MCF 10A (cell line): Measurements from ENCODE around the gene HSPA4. TPM values are rescaled to one million over a fixed set of nuclear protein-coding genes. Genes with fewer than 3 reads are reported as not detected.

Experiments used
- BruUV-seq: library from RNA; stranded (reverse); fragments of 400-500 nt; replicated peaks from 2 replicates; lab custom pipeline; 2021; lab: Mats Ljungman, UMichigan
- CTCF ChIA-PET: fragments of 300-600 bp; sonication (Branson Sonifier 250); formaldehyde crosslinking; extraction: SDS; loops from one replicate; lab custom pipeline; 2021; ENCODE audit warnings: antibody characterized with exemption, inconsistent platforms; lab: Yijun Ruan, JAX
- POLR2A ChIA-PET: fragments of 300-600, 350-650 bp; sonication (Branson Sonifier 250); formaldehyde crosslinking; extraction: SDS; loops from one replicate; lab custom pipeline; 2020; ENCODE audit warnings: antibody characterized with exemption, inconsistent platforms; lab: Yijun Ruan, JAX
- DNase-seq: peaks from one replicate; pipeline ENCODE4 v3.0.0-alpha.2; 2018; ENCODE audit not compliant: unreplicated experiment
- H3K27ac Mint-ChIP-seq: one replicate; pipeline ENCODE4 v1.8.0; 2022; ENCODE audit warnings: mild to moderate bottlenecking, low read depth, mixed read lengths; ENCODE audit not compliant: unreplicated experiment
- H3K27me3 Mint-ChIP-seq: one replicate; pipeline ENCODE4 v1.8.0; 2022; ENCODE audit warnings: mixed read lengths; ENCODE audit not compliant: insufficient read depth, unreplicated experiment
- H3K36me3 Mint-ChIP-seq: one replicate; pipeline ENCODE4 v1.8.0; 2022; ENCODE audit warnings: mild to moderate bottlenecking, moderate library complexity, mixed read lengths; ENCODE audit not compliant: insufficient read depth, unreplicated experiment
- H3K4me1 Mint-ChIP-seq: one replicate; pipeline ENCODE4 v1.8.0; 2022; ENCODE audit warnings: mixed read lengths; ENCODE audit not compliant: insufficient read depth, unreplicated experiment
- H3K4me3 Mint-ChIP-seq: one replicate; pipeline ENCODE4 v1.8.0; 2022; ENCODE audit warnings: mild to moderate bottlenecking, moderate library complexity, mixed read lengths; ENCODE audit not compliant: unreplicated experiment
- H3K9me3 Mint-ChIP-seq: one replicate; pipeline ENCODE4 v1.8.0; 2022; ENCODE audit warnings: mixed read lengths; ENCODE audit not compliant: unreplicated experiment
- intact Hi-C: fragments of 100-400 bp; cut with micrococcal nuclease; formaldehyde crosslinking; loops from 2 replicates; pipeline ENCODE4 v1.14.1; 2022
- total RNA-seq: library from RNA; stranded (reverse); gene quantifications from 2 replicates; pipeline ENCODE4 v1.2.3, GENCODE V29; 2022
- TF ChIP-seq, protein P1 (sequence below): fragments of 200-600 bp; IDR thresholded peaks from one replicate; pipeline ENCODE4 v1.8.0; 2022; ENCODE audit warnings: antibody characterized with exemption, mild to moderate bottlenecking; ENCODE audit not compliant: unreplicated experiment

The HSPA4 gene
- total RNA-seq, 1 experiment from 2014 or later: 218 TPM

DNA sequence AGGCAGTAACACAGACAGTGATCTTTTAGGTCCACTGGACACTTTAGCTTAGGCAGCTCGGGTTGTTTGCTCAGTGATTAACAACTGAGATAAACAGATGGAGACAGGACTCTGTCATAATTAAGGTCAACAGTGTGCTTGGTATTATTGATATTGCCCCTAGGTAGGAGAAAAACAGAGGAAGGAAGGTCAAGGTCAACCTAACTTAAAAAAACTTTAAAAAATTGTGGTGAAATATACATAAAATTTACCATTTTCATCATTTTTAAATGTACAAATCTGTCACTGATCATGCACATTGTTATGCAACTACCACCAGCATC, 2.1 kb upstream of the HSPA4 start:
- peaks cover 26% of the 10 kb centered on the region for H3K4me1 Mint-ChIP-seq
- H3K36me3 Mint-ChIP-seq: peaks cover 27% of the 10 kb centered on the region
- no peak overlapping the region for H3K27ac Mint-ChIP-seq
- TF ChIP-seq, protein P1, sequence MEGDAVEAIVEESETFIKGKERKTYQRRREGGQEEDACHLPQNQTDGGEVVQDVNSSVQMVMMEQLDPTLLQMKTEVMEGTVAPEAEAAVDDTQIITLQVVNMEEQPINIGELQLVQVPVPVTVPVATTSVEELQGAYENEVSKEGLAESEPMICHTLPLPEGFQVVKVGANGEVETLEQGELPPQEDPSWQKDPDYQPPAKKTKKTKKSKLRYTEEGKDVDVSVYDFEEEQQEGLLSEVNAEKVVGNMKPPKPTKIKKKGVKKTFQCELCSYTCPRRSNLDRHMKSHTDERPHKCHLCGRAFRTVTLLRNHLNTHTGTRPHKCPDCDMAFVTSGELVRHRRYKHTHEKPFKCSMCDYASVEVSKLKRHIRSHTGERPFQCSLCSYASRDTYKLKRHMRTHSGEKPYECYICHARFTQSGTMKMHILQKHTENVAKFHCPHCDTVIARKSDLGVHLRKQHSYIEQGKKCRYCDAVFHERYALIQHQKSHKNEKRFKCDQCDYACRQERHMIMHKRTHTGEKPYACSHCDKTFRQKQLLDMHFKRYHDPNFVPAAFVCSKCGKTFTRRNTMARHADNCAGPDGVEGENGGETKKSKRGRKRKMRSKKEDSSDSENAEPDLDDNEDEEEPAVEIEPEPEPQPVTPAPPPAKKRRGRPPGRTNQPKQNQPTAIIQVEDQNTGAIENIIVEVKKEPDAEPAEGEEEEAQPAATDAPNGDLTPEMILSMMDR: no peak
- ChIA-PET CTCF (interaction anchor here (1.0 kb wide), 1 partner anchor 11 kb away, joined by 5 read pairs; no protein-coding TSS in a partner anchor), POLR2A (interaction anchor here (0.9 to 11.8 kb wide), 6 partner anchors 11 to 144 kb away, joined by 3 to 311 read pairs (median 76); partner anchors contain the start of genes AFF4 and ZCCHC10)
- intact Hi-C loops: no loop called here
- H3K27me3 Mint-ChIP-seq: no peaks in the 10 kb centered on the region
- no peak overlapping the region for H3K4me3 Mint-ChIP-seq
- DNase-seq: no peak
- no peaks in the 10 kb centered on the region for H3K9me3 Mint-ChIP-seq
- BruUV-seq: no TSS peak

DNA sequence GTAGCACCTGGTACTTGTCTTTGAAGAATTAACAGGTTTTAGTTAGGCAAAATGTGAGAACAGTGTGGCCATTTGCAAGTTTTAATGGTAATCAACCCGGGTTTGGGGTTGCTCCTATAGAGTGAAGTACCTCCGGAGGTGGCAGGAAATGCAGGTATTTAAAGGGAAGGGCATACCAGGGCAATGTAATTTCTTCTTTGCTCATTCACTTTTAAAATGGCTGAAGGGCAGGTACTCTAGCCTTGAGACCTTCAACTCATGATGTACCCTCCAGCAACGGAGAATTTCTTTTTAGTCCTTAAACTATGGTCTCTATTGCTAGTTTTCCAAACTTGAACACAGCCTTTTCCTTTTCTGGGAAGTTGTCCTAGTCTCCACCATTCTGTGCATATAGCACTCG, 1.3 kb upstream of the HSPA4 start:
- BruUV-seq: no TSS peak
- DNase-seq: no peak
- TF ChIP-seq, protein P1: no peak
- intact Hi-C loops: no loop called here
- ChIA-PET CTCF (no interaction called here), POLR2A (interaction anchor here (0.6 to 11.8 kb wide), 19 partner anchors 12 to 1126 kb away, joined by 3 to 311 read pairs (median 6); partner anchors contain the start of genes AFF4, SKP1 and ZCCHC10)
- H3K9me3 Mint-ChIP-seq: no peaks in the 10 kb centered on the region
- H3K4me1 Mint-ChIP-seq: peaks cover 29% of the 10 kb centered on the region
- peak overlapping the region; percentile 95 for H3K4me3 Mint-ChIP-seq
- peak overlapping the region; percentile 99 for H3K27ac Mint-ChIP-seq
- H3K36me3 Mint-ChIP-seq: peaks cover 27% of the 10 kb centered on the region
- no peaks in the 10 kb centered on the region for H3K27me3 Mint-ChIP-seq

DNA sequence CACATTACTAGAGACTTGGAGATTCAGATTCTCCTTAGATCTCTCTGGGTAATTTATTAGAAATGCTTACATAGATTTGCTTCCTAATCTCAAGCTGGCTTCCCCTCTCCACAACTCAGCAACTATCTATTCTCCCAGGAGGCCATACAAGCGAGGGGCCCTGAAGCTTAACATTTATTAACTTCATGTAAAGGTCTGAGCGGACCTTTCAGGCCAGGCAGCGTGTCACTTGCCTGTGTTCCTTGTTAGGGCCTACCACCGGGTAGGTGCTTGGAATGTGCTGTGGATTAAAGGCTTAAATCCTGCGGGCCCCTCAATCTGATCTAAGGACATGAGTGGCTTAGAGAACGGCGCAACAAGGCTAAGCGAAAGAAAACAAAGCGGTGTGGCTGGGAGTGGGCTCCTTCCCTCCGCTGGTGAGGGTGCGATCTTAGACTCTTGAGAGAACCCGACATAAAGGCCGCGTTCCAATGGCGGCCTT, 712 bp upstream of the HSPA4 start:
- TSS peak; percentile 88 for BruUV-seq
- H3K36me3 Mint-ChIP-seq: peaks cover 27% of the 10 kb centered on the region
- H3K27ac Mint-ChIP-seq: peak overlapping the region; percentile 99
- ChIA-PET CTCF (interaction anchor here (0.8 to 1.9 kb wide), 2 partner anchors 13 to 818 kb away, joined by 3 to 9 read pairs; no protein-coding TSS in a partner anchor), POLR2A (interaction anchor here (0.6 to 11.8 kb wide), 39 partner anchors 8 to 1126 kb away, joined by 3 to 311 read pairs (median 4); partner anchors contain the start of genes AFF4, KIF3A, RAD50 and SKP1)
- peak overlapping the region; percentile 95 for H3K4me3 Mint-ChIP-seq
- intact Hi-C loops: loop anchor here (1.0 kb wide), 1 partner anchor 88 kb away; the partner anchor contains the start of gene AFF4
- peaks cover 35% of the 10 kb centered on the region for H3K4me1 Mint-ChIP-seq
- TF ChIP-seq, protein P1: no peak
- H3K27me3 Mint-ChIP-seq: no peaks in the 10 kb centered on the region
- H3K9me3 Mint-ChIP-seq: no peaks in the 10 kb centered on the region
- DNase-seq: no peak

DNA sequence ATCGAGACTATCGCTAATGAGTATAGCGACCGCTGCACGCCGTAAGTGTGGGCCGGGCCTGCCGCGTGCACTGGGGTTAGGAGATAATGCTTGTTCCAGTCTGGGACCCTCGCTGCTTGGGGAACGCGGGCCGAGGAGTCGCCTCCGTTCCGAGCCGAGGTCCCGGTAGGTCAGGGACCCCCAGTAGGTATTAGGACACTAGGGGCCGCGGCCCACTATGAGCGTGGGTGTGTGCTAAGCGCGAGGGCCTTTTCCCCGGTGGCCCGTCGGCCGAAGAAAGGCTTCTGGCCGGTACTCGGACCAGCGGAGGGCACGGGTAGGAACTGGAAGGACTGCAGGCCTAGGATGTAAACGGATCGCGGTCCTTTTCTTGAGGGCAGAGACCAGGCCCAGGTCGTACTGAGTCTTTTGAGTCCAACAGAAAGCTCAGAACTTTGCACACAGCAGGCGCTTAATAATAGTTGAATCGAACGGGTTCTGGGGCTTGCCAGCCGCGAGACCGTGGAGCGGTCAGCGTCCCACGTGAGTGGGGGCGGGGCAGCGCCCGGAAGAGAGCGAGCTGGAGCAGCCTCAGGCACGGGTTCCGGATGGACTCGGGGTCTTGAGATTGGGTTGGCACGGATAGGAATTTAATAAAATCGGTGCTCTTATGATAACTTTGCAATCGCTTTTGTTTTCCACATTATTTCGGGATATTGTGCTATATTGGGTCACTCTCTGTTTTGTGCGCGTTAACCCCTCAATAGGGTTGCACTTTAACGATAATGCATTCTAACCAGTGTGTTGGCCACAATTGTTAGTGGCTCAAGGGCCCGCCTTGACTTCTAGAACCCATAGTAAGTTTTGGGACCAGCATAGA, 733 bp downstream of the HSPA4 start:
- peaks cover 28% of the 10 kb centered on the region for H3K36me3 Mint-ChIP-seq

More for the DNA sequence above, 733 bp downstream of the HSPA4 start:
- no peaks in the 10 kb centered on the region for H3K9me3 Mint-ChIP-seq
- TSS peak; percentile 39 for BruUV-seq
- intact Hi-C loops: no loop called here
- ChIA-PET POLR2A (interaction anchor here (0.6 to 11.8 kb wide), 49 partner anchors 9 to 1591 kb away, joined by 3 to 311 read pairs (median 4); partner anchors contain the start of genes AFF4, KIF3A, RAD50 and SKP1), CTCF (interaction anchor here (0.6 to 1.9 kb wide), 5 partner anchors 9 to 191 kb away, joined by 3 to 9 read pairs (median 3); no protein-coding TSS in a partner anchor)
- H3K4me3 Mint-ChIP-seq: peak overlapping the region; percentile 95
- TF ChIP-seq, protein P1: no peak
- peak overlapping the region; percentile 99 for H3K27ac Mint-ChIP-seq
- H3K27me3 Mint-ChIP-seq: no peaks in the 10 kb centered on the region
- DNase-seq: peak; percentile 72
- peaks cover 32% of the 10 kb centered on the region for H3K4me1 Mint-ChIP-seq
